SIG-M5 (cell line): ENCODE results near the gene UBE3B.

Experiments used
- DNase-seq: peaks from one replicate; lab custom pipeline; 2025; lab: John Stamatoyannopoulos, UW

The UBE3B gene

DNA sequence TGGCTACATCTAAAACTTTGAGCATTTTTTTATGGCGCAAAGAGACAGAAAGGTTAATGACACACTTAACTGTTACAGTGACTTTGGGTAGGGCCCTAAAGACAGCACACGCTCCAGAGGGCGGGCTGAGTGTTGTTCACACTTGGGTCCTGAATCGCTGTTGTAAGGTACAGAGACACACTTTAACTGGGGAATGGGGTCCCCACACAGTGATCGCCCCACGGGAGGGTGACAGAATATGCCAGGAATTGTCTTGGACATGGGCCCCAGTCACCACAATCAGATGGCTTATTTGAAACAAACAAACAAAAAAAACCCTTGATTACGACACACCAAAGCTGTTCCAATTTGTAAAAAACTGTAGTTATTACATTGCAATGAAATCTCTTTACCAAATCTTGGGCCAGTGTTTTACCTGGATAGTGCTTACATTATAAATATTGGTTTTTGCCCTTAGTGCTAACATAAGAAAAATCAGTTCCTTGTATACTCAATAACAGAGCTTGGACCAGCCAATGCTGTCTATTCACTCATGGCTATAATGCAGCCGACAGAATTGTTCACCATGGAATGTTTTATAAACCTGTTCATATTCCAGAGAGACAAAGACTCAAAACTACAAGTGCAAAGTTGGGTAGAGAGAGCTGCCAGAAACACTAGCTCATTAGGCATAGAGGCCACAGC lies 28.6 kb upstream of the UBE3B start:
- DNase-seq = no peak

DNA sequence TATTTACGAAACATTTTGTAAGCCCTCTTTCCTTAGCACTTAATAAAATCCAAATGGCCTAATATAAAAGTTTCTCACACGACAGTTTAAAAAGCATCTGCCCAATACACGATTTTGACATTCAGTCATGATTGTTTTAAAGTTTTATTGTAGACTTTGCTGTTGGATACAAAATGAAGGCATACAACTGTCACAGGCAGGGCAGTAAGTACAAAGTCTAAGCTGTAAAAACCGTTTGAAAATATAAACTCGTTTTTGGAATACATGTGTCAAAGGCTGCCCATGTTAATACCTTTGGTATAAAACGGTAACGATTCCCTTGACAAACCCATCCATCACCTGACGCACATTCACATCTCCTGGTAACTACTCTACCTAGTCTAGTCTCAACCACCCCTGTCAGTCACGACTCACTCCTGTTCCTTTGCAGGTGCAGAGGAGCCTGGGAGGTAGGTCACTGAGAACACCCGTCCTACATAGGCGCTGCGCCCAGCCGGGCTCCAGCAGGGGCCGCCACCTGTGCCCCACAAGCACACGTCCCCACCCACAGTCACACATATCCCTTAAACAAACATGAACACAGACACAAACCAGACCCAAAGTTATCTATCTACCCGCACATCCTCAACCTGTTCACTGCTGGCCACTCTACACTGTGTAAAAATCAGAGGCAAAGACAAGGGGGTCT lies 27.4 kb upstream of the UBE3B start:
- DNase-seq = no peak

DNA sequence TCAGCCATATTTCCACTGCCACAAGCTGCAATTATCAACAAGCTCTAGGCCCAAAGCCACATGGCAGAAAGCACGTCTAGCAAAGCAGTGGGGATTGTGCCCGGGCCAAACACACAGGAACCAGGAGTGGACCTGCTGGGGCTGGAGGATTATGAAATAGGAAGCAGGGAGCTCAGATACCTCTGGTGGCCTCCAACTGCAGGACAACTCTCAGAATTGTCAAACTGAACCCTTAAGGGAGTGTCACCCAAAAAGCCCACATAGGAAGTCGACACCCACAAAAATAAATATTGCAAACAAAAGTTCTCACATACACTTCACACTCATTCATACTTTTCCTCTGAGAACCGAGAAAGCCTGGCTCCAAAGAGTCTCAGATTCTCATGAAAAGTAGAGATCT lies 26.5 kb upstream of the UBE3B start:
- DNase-seq = no peak

DNA sequence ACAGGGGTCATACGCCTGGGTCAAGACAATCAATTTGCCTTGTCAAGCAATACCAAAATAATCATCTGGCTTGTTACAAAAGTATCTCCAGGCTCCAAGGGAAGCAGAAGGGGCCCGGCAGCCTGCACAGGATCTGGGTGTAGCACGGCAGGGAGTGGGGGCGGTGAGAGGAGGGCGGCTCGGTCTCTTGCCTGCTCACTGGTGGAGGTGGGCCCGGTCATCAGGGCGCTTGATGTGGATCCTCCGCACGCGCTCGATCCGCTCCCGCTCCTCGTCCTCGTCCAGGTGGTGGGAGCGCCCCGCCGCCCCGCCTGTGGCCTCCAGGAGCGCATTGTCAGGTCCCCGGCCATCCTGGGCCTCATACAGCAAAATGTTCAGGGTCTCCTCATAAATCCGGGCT lies 26.0 kb upstream of the UBE3B start:
- no peak for DNase-seq

DNA sequence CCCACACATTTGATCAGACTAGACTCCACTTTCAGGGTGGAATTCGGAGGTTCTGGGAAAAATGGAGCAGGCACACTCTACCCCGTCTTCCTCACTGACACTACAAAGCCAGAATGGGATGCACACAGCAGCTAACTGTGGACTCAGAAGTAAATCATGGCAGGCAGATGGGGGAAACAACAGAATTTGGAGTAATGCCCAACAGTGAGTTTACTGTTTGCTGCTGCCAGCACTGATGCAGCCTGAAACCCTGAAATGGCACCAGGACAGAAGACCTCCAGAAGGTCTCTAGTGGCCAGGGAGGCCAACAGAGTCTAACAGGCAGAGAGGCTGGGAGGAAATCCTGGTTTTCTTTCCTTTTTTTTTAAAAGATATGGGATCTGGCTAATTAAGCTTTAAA lies 24.9 kb upstream of the UBE3B start:
- DNase-seq = no peak

DNA sequence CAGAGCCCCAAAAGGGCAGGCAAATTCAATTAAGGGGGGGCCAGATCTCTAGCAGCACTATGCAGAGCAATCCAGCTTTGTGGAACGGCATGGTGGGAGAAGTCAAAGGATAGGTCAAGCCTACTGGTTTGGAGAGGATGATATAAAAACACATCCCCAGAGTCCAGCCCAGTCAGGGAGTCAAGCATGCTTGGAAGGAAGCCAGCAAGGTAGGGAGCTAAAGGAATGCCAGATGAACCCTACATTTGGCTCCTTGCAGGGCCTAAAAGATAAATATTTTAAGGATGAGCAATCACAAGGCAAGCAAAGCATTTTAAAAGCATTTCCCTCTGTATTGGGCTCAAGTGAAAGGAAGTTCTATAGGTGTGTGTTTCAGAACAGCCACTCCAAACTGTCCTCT lies 21.7 kb upstream of the UBE3B start:
- DNase-seq = no peak

DNA sequence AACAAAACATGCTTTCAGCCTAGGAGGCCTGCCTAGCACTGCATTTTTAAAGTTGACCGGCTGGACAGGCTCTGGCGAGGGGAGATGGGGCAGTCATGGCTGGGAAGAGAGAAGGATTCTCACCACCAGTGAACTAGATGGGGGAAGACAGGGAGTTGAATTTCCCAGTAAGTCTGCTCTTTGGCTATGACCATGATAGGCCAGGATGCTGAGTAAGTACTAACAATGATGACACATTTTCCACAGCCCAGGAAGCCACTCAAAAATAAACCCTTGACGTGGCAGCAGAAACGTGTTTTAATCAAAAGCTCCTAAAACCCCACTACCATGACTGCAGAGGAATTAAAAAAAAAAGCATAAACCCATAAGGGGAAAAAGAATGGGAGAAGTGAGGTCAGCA lies 19.3 kb upstream of the UBE3B start:
- DNase-seq = no peak

DNA sequence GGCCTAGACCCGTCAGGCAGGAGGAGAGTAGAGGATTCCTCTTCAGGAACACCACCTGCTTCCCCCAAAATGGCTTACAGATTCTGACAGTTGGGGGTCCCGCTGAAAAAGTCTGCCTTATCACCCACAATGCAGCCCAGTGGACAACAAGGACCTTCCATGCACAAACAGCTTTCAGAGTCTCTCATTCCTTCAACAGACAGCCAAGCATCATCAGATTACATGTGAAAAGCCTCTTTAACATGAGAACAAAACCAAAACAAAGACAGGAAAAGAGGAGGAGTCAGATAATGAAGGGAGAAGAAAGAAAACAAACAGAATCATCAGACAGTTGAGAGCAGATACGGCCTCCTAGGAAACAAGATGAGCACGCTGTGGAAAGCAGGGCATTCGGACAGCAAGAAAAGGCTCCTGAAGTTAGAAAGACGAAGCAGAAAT lies 18.6 kb upstream of the UBE3B start:
- DNase-seq = no peak

DNA sequence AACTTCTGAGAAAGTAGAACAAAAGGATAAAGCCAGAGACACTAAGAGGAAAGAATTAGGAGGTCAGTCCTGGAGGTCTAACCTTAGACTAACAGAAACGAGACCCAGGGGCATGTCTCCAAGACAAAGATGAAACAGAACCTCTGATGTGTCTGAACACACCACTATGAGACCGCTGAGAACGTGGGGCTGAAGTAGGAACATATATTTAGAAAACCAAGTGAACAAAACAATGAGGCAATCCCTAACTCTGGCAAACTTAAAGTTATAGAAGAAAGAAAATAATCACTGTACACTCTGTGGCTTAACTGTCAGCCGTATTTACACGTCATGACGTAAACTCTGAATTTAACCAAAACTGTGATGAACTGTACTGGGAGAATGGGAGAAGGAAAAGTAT lies 18.2 kb upstream of the UBE3B start:
- no peak for DNase-seq

DNA sequence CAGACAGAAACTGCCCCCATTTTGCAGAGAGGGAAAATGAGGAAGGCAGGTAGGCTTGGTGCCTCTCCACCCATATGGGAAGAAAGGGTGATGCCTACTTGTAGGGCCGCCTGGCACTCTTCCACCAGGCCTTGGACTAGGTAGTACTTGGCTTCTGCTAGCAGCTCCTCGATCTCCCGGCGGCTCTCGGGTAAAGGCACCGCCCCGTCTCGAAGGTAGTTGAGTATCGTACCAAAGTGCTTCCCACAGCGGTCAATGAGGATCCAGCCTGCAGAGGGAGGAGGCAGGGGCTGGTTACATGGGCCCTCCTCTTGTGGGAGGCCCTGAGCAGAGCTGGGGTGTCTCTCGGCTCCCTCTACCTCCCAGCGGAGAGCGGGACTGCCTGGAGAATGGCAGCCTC lies 16.9 kb upstream of the UBE3B start:
- DNase-seq = no peak

DNA sequence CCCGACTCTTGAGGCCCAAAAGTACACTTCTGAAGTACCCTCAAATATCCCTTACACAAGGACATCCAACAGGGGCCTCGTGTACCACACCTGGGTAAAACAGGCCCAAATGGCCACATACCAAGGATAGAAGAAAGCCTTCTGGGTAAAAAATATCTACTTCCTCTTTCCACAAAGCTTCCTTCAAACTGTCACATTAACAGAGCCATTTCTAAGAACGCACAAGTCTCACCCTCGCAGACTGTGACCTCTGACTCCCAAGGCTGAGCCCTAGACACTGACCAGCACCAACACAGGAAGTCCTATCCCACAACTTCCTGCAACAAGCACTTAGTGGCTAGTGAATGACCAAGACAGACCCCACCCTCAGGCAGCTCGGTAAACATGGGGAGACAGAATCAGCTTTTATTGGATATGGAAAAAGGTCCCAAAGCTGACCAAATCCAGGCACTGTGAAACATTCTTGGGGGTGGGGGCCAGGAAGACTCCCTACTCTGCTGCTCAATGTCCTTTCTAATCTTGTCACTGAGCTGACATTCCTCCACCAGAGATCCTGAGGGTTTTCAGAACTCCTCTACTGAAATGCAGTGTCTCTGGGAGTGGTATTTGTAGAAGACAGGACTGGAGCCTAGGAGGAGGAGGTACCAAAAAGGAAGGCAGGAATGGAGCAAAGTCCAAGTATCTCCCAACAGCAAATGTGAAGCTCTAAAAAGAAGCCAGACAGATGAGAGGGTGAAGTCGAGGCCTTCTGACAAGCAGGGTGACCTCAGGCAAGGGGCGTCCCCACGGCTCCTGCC lies 16.2 kb upstream of the UBE3B start:
- no peak for DNase-seq

DNA sequence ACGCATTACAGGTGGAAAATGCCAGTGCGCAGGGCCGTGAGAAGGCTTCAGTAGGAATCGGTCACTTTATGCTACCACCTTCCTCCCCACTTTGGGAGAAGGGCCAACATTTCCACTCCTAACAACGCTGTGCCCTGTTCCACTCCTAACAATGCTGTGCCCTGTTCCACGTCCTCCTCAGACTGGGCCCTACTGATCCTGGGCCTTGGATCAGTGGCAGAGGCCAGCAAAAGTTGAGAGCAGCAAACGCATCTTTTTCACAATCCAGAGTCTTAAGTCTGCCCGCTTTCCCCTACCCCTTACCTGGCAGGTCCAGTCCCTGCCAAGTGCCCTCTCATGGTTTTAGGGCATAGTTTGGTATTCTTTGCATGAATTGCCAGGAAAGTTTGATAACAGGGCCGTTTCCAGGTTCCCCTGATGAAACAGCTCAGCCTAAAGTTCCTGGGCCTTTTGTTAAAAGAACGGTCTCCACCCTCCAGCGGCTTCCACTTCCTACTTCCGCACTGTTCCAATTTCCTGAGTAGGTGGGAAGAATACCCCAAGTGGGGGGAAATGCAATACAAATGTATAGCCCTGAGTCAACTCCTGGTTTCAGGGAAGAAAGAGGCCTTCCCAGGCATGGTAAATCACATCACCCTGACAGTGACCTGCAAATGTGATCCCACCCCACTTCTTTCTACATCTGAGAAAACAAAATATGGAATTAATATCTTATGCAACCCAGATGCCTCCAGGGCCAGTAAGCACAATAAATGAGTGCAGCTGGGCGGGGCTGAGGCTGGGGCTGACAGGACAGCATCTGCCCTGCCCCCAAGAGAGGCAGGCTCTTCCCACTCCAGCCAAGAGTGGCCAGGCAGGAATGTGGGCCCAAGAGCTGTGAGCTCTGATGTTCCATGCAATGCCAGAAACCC lies 15.3 kb upstream of the UBE3B start:
- no peak for DNase-seq

DNA sequence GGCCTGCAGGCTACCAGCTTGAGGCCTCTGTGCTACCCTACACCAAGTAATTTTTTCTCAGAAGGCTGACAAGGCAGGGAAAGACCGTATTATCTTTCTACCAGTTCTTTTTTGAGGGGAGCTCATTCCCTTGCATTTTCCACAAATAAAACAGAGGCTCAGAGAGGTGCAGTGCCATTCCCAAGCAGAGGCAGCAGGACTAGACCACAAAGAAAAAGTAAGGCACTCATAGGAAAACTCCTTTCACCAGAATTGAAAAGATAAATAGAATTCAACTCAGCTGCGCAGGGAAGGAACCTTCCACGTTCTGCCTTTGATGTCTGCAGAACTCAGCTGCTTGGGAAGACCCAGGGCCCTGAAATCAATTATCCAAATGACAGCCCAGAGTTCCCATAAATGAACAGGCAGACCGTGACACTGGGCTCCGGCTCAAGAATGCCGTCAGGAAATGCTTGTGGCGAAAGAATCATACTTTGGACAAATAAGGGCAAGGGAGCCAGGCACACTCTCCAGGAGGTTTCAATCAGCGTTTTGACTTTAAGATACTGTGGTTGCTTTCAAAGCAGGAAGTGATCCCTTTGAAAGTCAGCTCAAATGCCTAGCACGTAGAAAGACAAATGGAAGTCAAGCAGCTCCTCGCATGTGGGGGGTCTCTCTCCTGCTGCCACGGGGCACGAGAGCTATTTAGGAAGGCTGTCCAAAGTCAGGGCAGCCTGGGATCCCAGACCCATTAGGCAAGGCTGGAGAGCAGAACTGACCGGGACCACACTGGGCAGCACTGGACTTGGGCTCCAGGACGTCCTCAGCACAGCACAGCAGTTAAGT lies 14.4 kb upstream of the UBE3B start:
- no peak for DNase-seq

DNA sequence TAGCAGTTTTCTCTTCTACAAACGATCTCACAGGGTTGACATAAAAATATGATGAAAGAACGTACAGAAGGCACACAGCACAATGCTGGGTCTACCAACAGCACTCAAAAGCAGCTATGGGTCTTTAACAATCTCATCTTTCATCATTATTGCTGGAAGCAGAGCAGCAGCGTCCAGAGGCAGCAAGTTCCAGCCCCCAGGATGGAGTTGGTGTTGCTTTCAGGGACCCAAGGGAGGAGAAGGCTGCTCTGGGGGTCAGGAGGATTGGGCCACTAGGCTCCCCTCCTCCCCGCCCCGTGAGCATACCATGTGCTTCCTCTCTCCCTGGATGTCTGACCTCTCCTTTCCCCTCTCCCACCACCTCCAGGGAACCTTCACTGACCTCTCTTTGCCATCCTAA lies 13.7 kb upstream of the UBE3B start:
- no peak for DNase-seq

DNA sequence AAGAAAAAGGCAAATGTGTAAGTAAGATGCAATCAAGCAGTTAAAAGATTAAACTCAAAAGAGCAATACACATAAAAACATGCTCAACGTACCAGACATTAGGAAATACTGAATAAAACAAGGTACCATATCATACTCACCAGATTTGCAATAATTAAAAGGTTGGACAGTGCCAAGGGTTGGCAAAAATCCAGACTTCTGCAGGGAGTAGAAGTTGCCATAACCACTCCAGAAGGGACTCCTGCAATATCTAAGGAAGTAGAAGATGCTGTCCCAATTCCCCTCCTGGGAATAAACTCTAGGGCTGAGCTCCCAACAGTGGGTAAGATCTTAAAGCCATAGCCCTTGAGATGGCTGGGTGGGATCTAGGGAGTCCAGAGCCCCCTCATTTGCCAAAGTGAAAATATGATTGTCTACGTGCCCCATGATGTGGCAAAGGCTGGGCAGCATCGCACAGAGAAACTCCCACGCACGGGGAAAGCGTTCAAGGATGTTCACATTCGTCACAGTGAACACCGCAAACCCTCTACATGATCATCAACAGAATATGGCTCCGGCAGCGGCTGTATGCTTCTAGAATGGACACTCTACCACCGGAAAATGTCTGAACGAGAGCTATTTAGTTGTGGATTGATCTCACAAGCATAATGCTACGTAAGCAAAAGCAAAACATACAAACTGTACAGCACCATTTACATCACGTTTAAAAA lies 12.6 kb upstream of the UBE3B start:
- no peak for DNase-seq

DNA sequence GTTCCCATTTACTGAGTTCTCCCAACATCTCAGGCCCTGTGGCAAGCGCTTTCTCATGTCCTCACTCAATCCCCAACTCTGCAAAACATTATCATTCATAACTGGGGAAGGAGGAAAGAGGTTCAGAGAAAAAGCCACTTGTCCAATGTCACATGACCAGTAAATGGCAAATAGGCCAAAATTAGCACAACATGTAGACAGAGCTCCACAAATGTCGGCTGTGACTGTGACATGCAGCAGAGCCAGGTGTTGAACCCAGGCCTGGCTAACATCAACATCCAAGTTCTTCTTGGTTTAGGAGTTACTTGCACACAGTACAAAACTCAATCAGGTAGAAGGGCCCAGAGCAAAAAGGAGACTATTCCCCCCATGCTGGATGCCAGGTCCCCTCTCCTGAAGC lies 11.1 kb upstream of the UBE3B start:
- DNase-seq = no peak

DNA sequence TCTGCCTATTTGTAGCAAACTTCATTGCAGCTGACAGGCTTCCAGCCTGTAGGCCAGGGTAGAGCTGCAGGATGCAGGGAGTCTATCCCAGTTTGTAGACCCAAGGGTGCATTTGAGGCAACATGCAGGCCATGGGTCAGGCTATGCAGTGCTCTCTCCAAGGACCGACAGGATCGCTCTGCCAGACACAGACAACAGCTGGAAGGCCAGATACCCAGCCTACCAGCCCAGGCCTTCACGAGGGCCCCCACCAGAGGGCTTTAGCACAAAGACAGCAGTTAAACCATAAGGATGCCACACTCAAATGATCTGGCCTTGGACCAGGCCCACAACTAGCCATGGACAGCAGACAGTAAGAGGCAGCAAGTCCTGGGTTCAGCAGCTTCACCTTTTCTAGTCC lies 10.6 kb upstream of the UBE3B start:
- no peak for DNase-seq

DNA sequence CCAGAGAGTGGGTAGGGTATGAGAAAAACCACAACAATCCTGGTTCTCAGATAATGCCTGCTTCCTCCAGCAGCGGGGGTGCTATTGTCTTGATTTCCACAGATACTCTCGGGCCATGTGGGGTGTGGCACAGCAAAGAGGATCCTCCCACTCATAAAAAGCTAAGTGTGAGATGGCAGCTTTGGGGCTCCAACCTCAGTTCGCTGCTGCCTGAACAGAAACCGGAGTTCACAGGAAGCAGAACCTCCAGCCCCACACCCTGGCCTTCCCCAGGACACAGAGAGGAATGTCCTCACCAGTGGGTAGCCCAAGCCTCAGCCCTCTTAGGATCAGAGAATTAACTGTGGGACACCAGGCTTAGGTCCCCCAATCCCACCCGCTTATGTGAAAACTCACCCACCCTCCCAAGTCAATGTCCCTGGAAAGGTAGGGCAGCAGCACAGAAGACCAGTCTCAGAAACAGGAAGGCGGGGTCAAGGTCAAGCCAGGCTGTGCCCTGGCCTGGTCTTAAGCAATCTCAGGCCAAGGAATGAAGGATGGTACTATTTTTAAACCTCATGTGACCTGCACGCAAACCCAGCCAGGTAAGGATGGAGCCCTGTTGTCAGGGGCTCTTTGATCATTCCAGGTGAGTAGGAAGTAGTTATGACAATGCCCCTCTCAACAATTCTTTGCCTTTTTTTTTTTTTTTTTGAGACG lies 9.3 kb upstream of the UBE3B start:
- no peak for DNase-seq

DNA sequence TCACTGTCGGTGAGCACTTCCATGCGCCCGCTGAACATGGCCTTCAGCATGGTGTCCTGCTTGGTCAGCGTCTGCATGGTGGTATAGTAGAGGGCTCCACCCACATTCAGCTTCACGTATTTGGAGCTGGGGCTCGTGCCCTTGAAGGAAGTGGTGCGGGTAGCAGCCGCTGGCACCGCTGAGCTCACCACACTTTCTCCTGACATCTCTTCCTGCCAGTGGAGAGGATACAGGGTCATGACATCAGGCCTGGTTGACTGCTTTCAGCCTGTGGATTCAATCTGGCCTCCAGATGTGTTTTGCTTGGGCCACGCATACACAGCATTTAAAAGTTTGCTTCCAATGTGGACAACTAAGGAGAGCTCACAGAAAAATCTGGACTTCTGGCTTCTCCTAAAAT lies 7.9 kb upstream of the UBE3B start:
- DNase-seq = no peak

DNA sequence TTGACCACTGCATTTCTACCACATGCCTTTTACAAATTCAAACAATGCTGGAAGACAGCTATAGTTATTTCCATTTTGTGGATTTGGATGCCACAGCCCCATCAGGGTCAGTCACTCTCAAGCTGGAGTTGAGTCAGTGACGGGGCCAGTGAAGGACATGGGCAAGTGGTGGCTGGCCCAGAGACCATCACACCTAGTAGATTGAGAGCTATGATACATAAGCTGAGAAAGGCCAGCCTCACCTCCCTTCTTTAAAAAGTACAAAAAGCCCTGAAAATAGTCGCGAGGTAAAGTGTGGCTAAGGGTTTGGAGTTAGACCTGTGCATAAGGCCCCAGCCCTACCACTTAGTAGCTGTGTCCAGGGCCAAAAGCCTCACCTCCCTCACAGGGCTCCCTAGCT lies 4.4 kb upstream of the UBE3B start:
- no peak for DNase-seq
